Central memory CD8-positive, alpha-beta T cell (primary cell): ENCODE measurements around the gene MCCD1.
A peak's percentile ranks its signal among the peaks of the same experiment; 100 is the strongest.
"Not testable (repeated sequence)": the region's sequence is repeated elsewhere in the genome, so short reads cannot be mapped to it uniquely, and the experiment has no call there.

Experiments used
- ATAC-seq: fragments of 150-1000 bp; cut with Tn5 transposase; replicated peaks from 2 replicates; pipeline ENCODE4 v1.10.0; 2022; ENCODE audit warnings: mild to moderate bottlenecking, moderate FRiP score, moderate number of reproducible peaks; ENCODE audit not compliant: poor library complexity, severe bottlenecking; ENCODE audit errors: extremely low read depth
- DNase-seq, 2 donors: peaks; one replicate each; pipeline ENCODE4 v3.0.0; 2021; ENCODE audit warnings: low spot score in 2 of 2
- H3K27ac Mint-ChIP-seq: one replicate; pipeline ENCODE4 v1.8.0; 2022; ENCODE audit warnings: low read depth, mild to moderate bottlenecking, moderate library complexity, mixed read lengths
- H3K27me3 Mint-ChIP-seq: one replicate; pipeline ENCODE4 v1.8.0; 2022; ENCODE audit warnings: mixed read lengths
- H3K36me3 Mint-ChIP-seq: one replicate; pipeline ENCODE4 v1.8.0; 2022; ENCODE audit warnings: mild to moderate bottlenecking, moderate library complexity, mixed read lengths; ENCODE audit not compliant: insufficient read depth
- H3K4me1 Mint-ChIP-seq: one replicate; pipeline ENCODE4 v1.8.0; 2022; ENCODE audit warnings: mixed read lengths
- H3K4me3 Mint-ChIP-seq: one replicate; pipeline ENCODE4 v1.8.0; 2022; ENCODE audit warnings: mild to moderate bottlenecking, moderate library complexity, mixed read lengths
- H3K9me3 Mint-ChIP-seq: one replicate; pipeline ENCODE4 v1.8.0; 2022; ENCODE audit warnings: mixed read lengths

MCCD1 gene

GRCh38 chr6:31551371-31551770 is 22.6 kb downstream of the MCCD1 start:
- H3K27me3 Mint-ChIP-seq: not testable (repeated sequence)
- peaks cover 29% of the 10 kb centered on the region for H3K4me1 Mint-ChIP-seq

GRCh38 chr6:31556307-31556706 is 27.5 kb downstream of the MCCD1 start:
- no peak overlapping the region for H3K4me3 Mint-ChIP-seq
- ATAC-seq (no peak), DNase-seq (no peak)
- peaks cover 51% of the 10 kb centered on the region for H3K4me1 Mint-ChIP-seq
- no peaks in the 10 kb centered on the region for H3K9me3 Mint-ChIP-seq
- H3K27ac Mint-ChIP-seq: no peak overlapping the region
- H3K36me3 Mint-ChIP-seq: peaks cover 16% of the 10 kb centered on the region
- no peaks in the 10 kb centered on the region for H3K27me3 Mint-ChIP-seq

More at GRCh38 chr6:31551371-31551770, 22.6 kb downstream of the MCCD1 start:
- ATAC-seq, H3K36me3 Mint-ChIP-seq, H3K27ac Mint-ChIP-seq, H3K4me3 Mint-ChIP-seq, H3K9me3 Mint-ChIP-seq: not testable (repeated sequence)
- DNase-seq: peak; percentile 45 to 47

- peak overlapping the region; percentile 84 for H3K4me3 Mint-ChIP-seq
- H3K27me3 Mint-ChIP-seq: no peaks in the 10 kb centered on the region
- no peak for DNase-seq
- H3K4me1 Mint-ChIP-seq: peaks cover 57% of the 10 kb centered on the region
- H3K9me3 Mint-ChIP-seq: no peaks in the 10 kb centered on the region
- H3K27ac Mint-ChIP-seq: peak overlapping the region; percentile 96
- ATAC-seq: no peak
- peaks cover 12% of the 10 kb centered on the region for H3K36me3 Mint-ChIP-seq
Observed at GRCh38 chr6:31557443-31558317, 28.9 kb downstream of the MCCD1 start.

GRCh38 chr6:31558318-31558625 is 29.5 kb downstream of the MCCD1 start:
- Mint-ChIP-seq H3K27me3 (no peaks in the 10 kb centered on the region), H3K9me3 (no peaks in the 10 kb centered on the region), H3K4me1 (peaks cover 57% of the 10 kb centered on the region), H3K36me3 (peaks cover 12% of the 10 kb centered on the region), H3K27ac (peak overlapping the region; percentile 96), H3K4me3 (peak overlapping the region; percentile 84)
- ATAC-seq (no peak), DNase-seq (no peak)

GRCh38 chr6:31558631-31559500 is 30.1 kb downstream of the MCCD1 start:
- no peaks in the 10 kb centered on the region for H3K27me3 Mint-ChIP-seq
- peak overlapping the region; percentile 96 for H3K27ac Mint-ChIP-seq
- H3K36me3 Mint-ChIP-seq: peaks cover 13% of the 10 kb centered on the region
- peak in 1 of 2 donors; percentile 61 for DNase-seq
- H3K4me1 Mint-ChIP-seq: peaks cover 61% of the 10 kb centered on the region
- H3K4me3 Mint-ChIP-seq: peak overlapping the region; percentile 84
- H3K9me3 Mint-ChIP-seq: no peaks in the 10 kb centered on the region
- peak; percentile 85 for ATAC-seq

GRCh38 chr6:31559606-31559957 is 30.8 kb downstream of the MCCD1 start:
- DNase-seq (no peak), ATAC-seq (peak; percentile 35)
- Mint-ChIP-seq H3K9me3 (no peaks in the 10 kb centered on the region), H3K4me1 (peaks cover 65% of the 10 kb centered on the region), H3K27me3 (no peaks in the 10 kb centered on the region), H3K4me3 (peak overlapping the region; percentile 84), H3K36me3 (peaks cover 15% of the 10 kb centered on the region), H3K27ac (peak overlapping the region; percentile 96)

- peaks cover 70% of the 10 kb centered on the region for H3K4me1 Mint-ChIP-seq
- H3K36me3 Mint-ChIP-seq: peaks cover 16% of the 10 kb centered on the region
- H3K27me3 Mint-ChIP-seq: no peaks in the 10 kb centered on the region
- ATAC-seq (peak; percentile 65), DNase-seq (peak in 1 of 2 donors; percentile 33)
- H3K4me3 Mint-ChIP-seq: peak overlapping the region; percentile 84
- peak overlapping the region; percentile 96 for H3K27ac Mint-ChIP-seq
- H3K9me3 Mint-ChIP-seq: no peaks in the 10 kb centered on the region
Observed at GRCh38 chr6:31559958-31560696, 31.4 kb downstream of the MCCD1 start.

- H3K36me3 Mint-ChIP-seq: peaks cover 21% of the 10 kb centered on the region
- H3K27ac Mint-ChIP-seq: peak overlapping the region; percentile 96
- no peaks in the 10 kb centered on the region for H3K27me3 Mint-ChIP-seq
- H3K4me1 Mint-ChIP-seq: peaks cover 74% of the 10 kb centered on the region
- no peaks in the 10 kb centered on the region for H3K9me3 Mint-ChIP-seq
- H3K4me3 Mint-ChIP-seq: peak overlapping the region; percentile 84
- ATAC-seq (no peak), DNase-seq (no peak)
Observed at GRCh38 chr6:31560697-31561058, 31.9 kb downstream of the MCCD1 start.

- ATAC-seq (no peak), DNase-seq (peak in 1 of 2 donors; percentile 25)
- H3K4me3 Mint-ChIP-seq: peak overlapping the region; percentile 65
- H3K27ac Mint-ChIP-seq: peak overlapping the region; percentile 99
- peaks cover 69% of the 10 kb centered on the region for H3K4me1 Mint-ChIP-seq
- H3K27me3 Mint-ChIP-seq: no peaks in the 10 kb centered on the region
- H3K9me3 Mint-ChIP-seq: no peaks in the 10 kb centered on the region
- H3K36me3 Mint-ChIP-seq: peaks cover 39% of the 10 kb centered on the region
Observed at GRCh38 chr6:31567531-31568370, 39.0 kb downstream of the MCCD1 start.

GRCh38 chr6:31568537-31568961 is 39.8 kb downstream of the MCCD1 start:
- H3K36me3 Mint-ChIP-seq: peaks cover 43% of the 10 kb centered on the region
- no peaks in the 10 kb centered on the region for H3K9me3 Mint-ChIP-seq
- peak overlapping the region; percentile 65 for H3K4me3 Mint-ChIP-seq
- H3K27ac Mint-ChIP-seq: peak overlapping the region; percentile 99
- H3K4me1 Mint-ChIP-seq: peaks cover 77% of the 10 kb centered on the region
- ATAC-seq (peak; percentile 80), DNase-seq (peak in 1 of 2 donors; percentile 74)
- H3K27me3 Mint-ChIP-seq: no peaks in the 10 kb centered on the region

GRCh38 chr6:31569861-31570536 is 41.2 kb downstream of the MCCD1 start:
- Mint-ChIP-seq H3K9me3 (no peaks in the 10 kb centered on the region), H3K27ac (peak overlapping the region; percentile 99), H3K27me3 (no peaks in the 10 kb centered on the region), H3K4me1 (peaks cover 79% of the 10 kb centered on the region), H3K36me3 (peaks cover 39% of the 10 kb centered on the region), H3K4me3 (peak overlapping the region; percentile 65)
- no peak for ATAC-seq
- DNase-seq: no peak
